Suprapubic skin (tissue), 4 donors: ENCODE data around the gene DISP2.

Source experiments
- EP300 ChIP-seq: sonication (generic); formaldehyde crosslinking; IDR thresholded peaks from one replicate; pipeline ENCODE4 v1.6.1; 2017; ENCODE audit warnings: antibody characterized with exemption
- POLR2A ChIP-seq, 2 donors: fragments of 450-650 bp; IDR thresholded peaks; one replicate each; pipeline ENCODE4 v1.6.1; 2017; ENCODE audit warnings: antibody characterized with exemption in 2 of 2, mild to moderate bottlenecking in 2 of 2, moderate library complexity in 2 of 2
- POLR2AphosphoS5 ChIP-seq, 3 donors: sonication (generic); formaldehyde crosslinking; IDR thresholded peaks; one replicate each; pipeline ENCODE4 v1.6.1; 2017; ENCODE audit warnings: antibody characterized with exemption in 3 of 3
- TF ChIP-seq, protein P1 (sequence below), 2 donors: fragments of 200-600 bp in 1 of 2; fragments of 450-650 bp in 1 of 2; sonication (generic) in 1 of 2; IDR thresholded peaks; one replicate each; pipeline ENCODE4 v1.5.1; 2016 to 2019; ENCODE audit warnings: antibody characterized with exemption in 2 of 2, mild to moderate bottlenecking in 1 of 2, moderate library complexity in 1 of 2

DNA sequence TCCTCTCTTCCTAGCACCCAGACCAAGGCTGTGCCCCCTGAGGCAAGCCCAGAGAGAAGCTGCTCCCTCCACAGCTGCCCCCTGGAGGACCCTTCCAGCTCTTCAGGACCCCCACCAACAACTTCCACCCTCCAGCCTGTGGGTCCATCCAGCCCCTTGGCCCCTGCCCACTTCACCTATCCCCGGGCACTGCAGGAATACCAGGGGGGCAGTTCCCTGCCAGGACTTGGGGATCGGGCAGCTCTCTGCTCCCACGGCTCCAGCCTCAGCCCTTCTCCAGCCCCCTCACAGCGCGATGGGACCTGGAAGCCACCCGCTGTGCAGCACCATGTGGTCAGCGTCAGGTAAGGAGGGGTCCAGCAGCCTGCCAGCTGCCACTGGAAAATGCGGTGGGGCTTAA is 5.6 kb downstream of the DISP2 start:
- TF ChIP-seq, protein P1, sequence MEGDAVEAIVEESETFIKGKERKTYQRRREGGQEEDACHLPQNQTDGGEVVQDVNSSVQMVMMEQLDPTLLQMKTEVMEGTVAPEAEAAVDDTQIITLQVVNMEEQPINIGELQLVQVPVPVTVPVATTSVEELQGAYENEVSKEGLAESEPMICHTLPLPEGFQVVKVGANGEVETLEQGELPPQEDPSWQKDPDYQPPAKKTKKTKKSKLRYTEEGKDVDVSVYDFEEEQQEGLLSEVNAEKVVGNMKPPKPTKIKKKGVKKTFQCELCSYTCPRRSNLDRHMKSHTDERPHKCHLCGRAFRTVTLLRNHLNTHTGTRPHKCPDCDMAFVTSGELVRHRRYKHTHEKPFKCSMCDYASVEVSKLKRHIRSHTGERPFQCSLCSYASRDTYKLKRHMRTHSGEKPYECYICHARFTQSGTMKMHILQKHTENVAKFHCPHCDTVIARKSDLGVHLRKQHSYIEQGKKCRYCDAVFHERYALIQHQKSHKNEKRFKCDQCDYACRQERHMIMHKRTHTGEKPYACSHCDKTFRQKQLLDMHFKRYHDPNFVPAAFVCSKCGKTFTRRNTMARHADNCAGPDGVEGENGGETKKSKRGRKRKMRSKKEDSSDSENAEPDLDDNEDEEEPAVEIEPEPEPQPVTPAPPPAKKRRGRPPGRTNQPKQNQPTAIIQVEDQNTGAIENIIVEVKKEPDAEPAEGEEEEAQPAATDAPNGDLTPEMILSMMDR (IDR thresholded peaks at IDR 0.05): no peak
- TF ChIP-seq POLR2AphosphoS5 (IDR thresholded peaks at IDR 0.05) (no peak), EP300 (no peak), POLR2A (IDR thresholded peaks at IDR 0.05) (no peak)
